Tibial nerve (tissue), 4 donors: ENCODE results near the gene SEC11A. TPM values are rescaled to one million over a fixed set of nuclear protein-coding genes. Genes with fewer than 3 reads are reported as not detected.

ENCODE experiments used
- DNase-seq, 2 donors: peaks; one replicate each; pipeline ENCODE4 v3.0.0-alpha.2; 2019; ENCODE audit warnings: low spot score in 2 of 2
- H3K27ac ChIP-seq, 4 donors: fragments of 200-600 bp; sonication (generic) in 3 of 4; one replicate each; pipeline ENCODE4 v1.5.1; 2017 to 2019; ENCODE audit warnings: mild to moderate bottlenecking in 1 of 4
- H3K27me3 ChIP-seq, 2 donors: fragments of 200-600 bp; sonication (generic) in 1 of 2; one replicate each; pipeline versions ENCODE4 v1.5.1 to v1.6.0; 2017 to 2019
- H3K36me3 ChIP-seq, 3 donors: fragments of 200-600 bp; sonication (generic); one replicate each; pipeline ENCODE4 v1.5.1; 2018 to 2019
- H3K4me1 ChIP-seq, 4 donors: fragments of 200-600 bp; sonication (generic) in 3 of 4; one replicate each; pipeline ENCODE4 v1.5.1; 2017 to 2019
- H3K4me3 ChIP-seq, 4 donors: fragments of 200-600 bp; sonication (generic) in 3 of 4; one replicate each; pipeline ENCODE4 v1.5.1; 2017 to 2019; ENCODE audit warnings: mild to moderate bottlenecking in 1 of 4, moderate library complexity in 1 of 4
- H3K9me3 ChIP-seq, 4 donors: fragments of 200-600 bp; sonication (generic) in 3 of 4; one replicate each; pipeline ENCODE4 v1.5.1; 2017 to 2019
- EP300 ChIP-seq, 2 donors: sonication (generic); formaldehyde crosslinking; IDR thresholded peaks; one replicate each; pipeline ENCODE4 v1.6.1; 2017; ENCODE audit warnings: antibody characterized with exemption in 2 of 2, mild to moderate bottlenecking in 1 of 2
- POLR2A ChIP-seq, 2 donors: fragments of 450-650 bp; IDR thresholded peaks; one replicate each; pipeline ENCODE4 v1.6.1; 2017; ENCODE audit warnings: antibody characterized with exemption in 2 of 2, mild to moderate bottlenecking in 2 of 2, moderate library complexity in 2 of 2
- WGBS, 2 donors: methylation state at CpG; one replicate each; pipeline ENCODE4 v1.1.5; 2018; 5-methylcytosine and 5-hydroxymethylcytosine counted together
- total RNA-seq, 4 donors: library from RNA; depleted of rRNA; stranded (reverse); fragments of >200 nt; gene quantifications; one replicate each; pipeline ENCODE4 v1.1.0, GENCODE V29; 2016
- TF ChIP-seq, protein P1 (sequence below), 5 experiments: fragments of 200-600 bp in 3 of 5; fragments of 450-650 bp in 2 of 5; sonication (generic) in 3 of 5; IDR thresholded peaks; one replicate each; pipeline ENCODE4 v1.5.1; 2016 to 2019; ENCODE audit warnings: antibody characterized with exemption in 5 of 5, mild to moderate bottlenecking in 3 of 5, moderate library complexity in 2 of 5

Gene SEC11A
- total RNA-seq, 4 donors from 2014 or later = 88.2 to 132 (median 119) TPM

DNA sequence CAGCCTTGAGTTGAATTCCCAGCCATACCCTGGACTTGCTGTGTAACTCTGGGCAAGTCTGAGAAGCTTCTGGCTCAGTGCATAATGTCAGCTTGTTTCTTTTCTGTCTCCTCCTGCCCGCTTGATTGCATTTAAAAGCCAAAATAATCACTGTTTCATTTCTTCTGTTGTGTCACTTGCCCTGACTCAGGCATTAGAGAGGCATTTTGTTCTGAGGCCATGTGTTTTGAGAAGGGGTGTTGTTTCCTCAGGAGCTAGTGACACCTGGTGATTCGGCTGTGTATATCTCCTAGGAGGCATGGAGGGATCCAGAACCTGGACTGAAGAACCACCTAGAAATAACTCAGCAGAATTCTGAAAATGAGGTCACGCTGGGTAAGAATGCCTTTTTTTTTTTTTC is 77.8 kb downstream of the SEC11A start:
- Histone ChIP-seq H3K4me3 (no peak overlapping the region), H3K9me3 (no peaks in the 10 kb centered on the region), H3K4me1 (peaks cover 0 to 25% (median 4%) of the 10 kb centered on the region in 4 donors), H3K27ac (no peak overlapping the region), H3K27me3 (no peaks in the 10 kb centered on the region), H3K36me3 (peaks cover 0 to 68% (median 6%) of the 10 kb centered on the region in 3 donors)
- no peak for TF ChIP-seq POLR2A (IDR thresholded peaks at IDR 0.05)
- TF ChIP-seq EP300 (IDR thresholded peaks at IDR 0.05) = no peak
- TF ChIP-seq, protein P1, sequence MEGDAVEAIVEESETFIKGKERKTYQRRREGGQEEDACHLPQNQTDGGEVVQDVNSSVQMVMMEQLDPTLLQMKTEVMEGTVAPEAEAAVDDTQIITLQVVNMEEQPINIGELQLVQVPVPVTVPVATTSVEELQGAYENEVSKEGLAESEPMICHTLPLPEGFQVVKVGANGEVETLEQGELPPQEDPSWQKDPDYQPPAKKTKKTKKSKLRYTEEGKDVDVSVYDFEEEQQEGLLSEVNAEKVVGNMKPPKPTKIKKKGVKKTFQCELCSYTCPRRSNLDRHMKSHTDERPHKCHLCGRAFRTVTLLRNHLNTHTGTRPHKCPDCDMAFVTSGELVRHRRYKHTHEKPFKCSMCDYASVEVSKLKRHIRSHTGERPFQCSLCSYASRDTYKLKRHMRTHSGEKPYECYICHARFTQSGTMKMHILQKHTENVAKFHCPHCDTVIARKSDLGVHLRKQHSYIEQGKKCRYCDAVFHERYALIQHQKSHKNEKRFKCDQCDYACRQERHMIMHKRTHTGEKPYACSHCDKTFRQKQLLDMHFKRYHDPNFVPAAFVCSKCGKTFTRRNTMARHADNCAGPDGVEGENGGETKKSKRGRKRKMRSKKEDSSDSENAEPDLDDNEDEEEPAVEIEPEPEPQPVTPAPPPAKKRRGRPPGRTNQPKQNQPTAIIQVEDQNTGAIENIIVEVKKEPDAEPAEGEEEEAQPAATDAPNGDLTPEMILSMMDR (IDR thresholded peaks at IDR 0.05) = no peak
- 73 to 74% methylated on average over 3 of the region's 3 CpGs for WGBS, 2 donors
- DNase-seq = no peak

DNA sequence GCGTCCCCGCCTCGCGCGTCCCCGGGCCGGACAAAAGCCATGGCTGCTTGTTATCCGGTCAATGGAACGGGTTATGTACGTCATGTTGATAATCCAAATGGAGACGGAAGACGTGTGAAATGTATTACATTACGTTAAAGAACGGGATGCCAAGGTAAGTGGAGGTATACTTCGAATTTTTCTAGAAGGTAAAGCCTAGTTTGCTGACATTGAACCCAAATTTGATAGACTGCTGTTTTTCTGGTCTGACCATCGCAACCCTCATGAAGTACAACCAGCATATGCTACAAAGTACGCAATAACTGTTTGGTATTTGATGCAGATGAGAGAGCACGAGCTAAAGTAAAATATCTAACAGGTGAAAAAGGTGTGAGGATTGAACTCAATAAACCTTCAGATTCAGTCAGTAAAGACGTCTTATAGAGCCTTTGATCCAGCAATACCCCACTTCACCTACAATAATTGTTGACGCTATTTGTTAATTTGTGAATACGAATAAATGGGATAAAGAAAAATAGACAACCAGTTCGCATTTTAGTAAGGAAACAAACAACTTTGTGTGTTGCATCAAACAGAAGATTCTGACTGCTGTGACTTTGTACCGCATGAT is 81.6 kb downstream of the SEC11A start:
- 30 to 33% methylated on average over 21 to 23 of the region's 23 CpGs for whole genome bisulfite sequencing, 2 donors
- no peaks in the 10 kb centered on the region for H3K27me3 ChIP-seq
- peak overlapping the region; percentile 51 to 91 (median 80) for H3K4me3 ChIP-seq
- H3K27ac ChIP-seq = peak overlapping the region; percentile 55 to 95 (median 94)
- no peak for DNase-seq
- peaks cover 0 to 30% (median 0%) of the 10 kb centered on the region in 3 donors for H3K36me3 ChIP-seq
- H3K9me3 ChIP-seq = no peaks in the 10 kb centered on the region
- TF ChIP-seq, protein P1 (IDR thresholded peaks at IDR 0.05) = no peak
- TF ChIP-seq EP300 (IDR thresholded peaks at IDR 0.05) (no peak), POLR2A (IDR thresholded peaks at IDR 0.05) (no peak)
- H3K4me1 ChIP-seq = peaks cover 0 to 50% (median 21%) of the 10 kb centered on the region in 4 donors

DNA sequence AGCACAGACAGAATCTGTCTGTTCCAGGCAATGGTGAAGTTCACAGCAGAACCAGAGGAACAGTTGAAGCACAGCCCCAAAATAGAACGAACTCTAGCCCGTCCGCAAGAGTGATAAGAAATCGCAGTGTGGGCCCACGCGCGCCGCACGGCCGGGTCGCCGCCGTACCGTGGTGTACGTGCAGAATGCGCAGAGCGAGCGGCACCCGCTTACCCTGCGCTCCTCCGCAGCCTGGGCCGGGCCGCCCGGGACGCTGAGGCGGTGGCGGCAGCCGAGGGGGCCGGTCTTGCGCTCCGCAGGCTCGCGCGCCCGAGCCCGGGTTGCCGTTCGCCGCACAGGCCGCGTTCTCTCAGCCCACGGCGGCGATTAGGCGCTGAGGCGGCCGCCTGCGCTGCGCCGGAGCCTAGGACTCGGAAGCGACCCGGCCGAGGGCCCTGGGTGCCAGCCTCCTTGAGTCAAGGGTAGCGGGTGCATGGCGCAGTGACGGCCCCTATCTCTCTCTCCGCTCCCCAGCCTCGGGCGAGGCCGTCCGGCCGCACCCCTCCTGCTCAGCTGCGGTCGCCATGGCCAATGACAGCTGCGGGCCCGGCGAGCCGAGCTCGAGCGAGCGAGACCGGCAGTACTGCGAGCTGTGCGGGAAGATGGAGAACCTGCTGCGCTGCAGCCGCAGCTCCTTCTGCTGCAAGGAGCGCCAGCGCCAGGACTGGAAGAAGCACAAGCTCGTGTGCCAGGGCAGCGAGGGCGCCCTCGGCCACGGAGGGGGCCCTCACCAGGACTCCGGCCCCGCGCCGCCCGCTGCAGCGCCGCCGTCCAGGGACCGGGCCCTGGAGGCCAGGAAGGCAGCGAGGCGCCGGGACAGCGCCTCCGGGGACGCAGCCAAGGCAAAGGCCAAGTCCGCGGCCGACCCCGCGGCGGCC is 82.4 kb downstream of the SEC11A start:
- DNase-seq = peak; percentile 36 to 46
- H3K36me3 ChIP-seq = peaks cover 0 to 24% (median 0%) of the 10 kb centered on the region in 3 donors
- peak overlapping the region; percentile 55 to 95 (median 94) for H3K27ac ChIP-seq
- peak in 1 of 2 donors; percentile 27 for TF ChIP-seq EP300 (IDR thresholded peaks at IDR 0.05)
- TF ChIP-seq, protein P1 (IDR thresholded peaks at IDR 0.05) = no peak
- peak in 1 of 2 donors; percentile 16 for TF ChIP-seq POLR2A (IDR thresholded peaks at IDR 0.05)
- 0 to 1% methylated on average over 44 to 76 of the region's 105 CpGs for WGBS, 2 donors
- H3K9me3 ChIP-seq = no peaks in the 10 kb centered on the region
- no peaks in the 10 kb centered on the region for H3K27me3 ChIP-seq
- peaks cover 0 to 50% (median 21%) of the 10 kb centered on the region in 4 donors for H3K4me1 ChIP-seq
- peak overlapping the region; percentile 51 to 91 (median 80) for H3K4me3 ChIP-seq

DNA sequence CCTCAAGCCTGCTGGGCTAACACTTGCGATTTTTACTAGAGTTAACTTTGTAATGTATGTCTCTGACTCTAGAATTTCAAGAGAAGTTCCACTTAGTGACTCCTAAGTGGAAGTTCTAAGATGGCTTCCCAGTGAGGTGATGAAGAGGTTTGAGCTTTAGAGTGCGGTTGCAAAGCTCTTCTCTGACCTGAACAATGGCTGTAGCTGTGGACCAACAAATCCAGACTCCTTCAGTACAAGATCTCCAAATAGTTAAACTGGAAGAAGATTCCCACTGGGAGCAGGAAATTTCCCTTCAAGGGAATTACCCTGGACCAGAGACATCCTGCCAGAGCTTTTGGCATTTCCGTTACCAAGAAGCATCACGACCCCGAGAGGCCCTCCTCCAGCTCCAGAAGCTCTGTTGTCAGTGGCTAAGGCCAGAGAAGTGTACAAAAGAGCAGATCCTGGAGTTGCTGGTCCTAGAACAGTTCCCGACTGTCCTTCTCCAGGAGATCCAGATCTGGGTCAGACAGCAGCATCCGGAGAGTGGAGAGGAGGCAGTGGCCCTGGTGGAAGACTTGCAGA is 84.2 kb downstream of the SEC11A start:
- no peak for DNase-seq
- no peak for TF ChIP-seq POLR2A (IDR thresholded peaks at IDR 0.05)
- TF ChIP-seq EP300 (IDR thresholded peaks at IDR 0.05) = no peak
- TF ChIP-seq, protein P1 (IDR thresholded peaks at IDR 0.05) = no peak
- WGBS, 2 donors = 42 to 47% methylated on average over 7 of the region's 7 CpGs
- Histone ChIP-seq H3K36me3 (peaks cover 0 to 15% (median 0%) of the 10 kb centered on the region in 3 donors), H3K27ac (peak overlapping the region; percentile 19 to 95 (median 90)), H3K4me3 (peak overlapping the region; percentile 58 to 83 (median 62)), H3K4me1 (peaks cover 0 to 47% (median 21%) of the 10 kb centered on the region in 4 donors), H3K27me3 (no peaks in the 10 kb centered on the region), H3K9me3 (no peaks in the 10 kb centered on the region)
